Right atrium auricular region (tissue), 2 donors: ENCODE data around the gene PHLDB3. TPM values are rescaled to one million over a fixed set of nuclear protein-coding genes. Genes with fewer than 3 reads are reported as not detected.

Source experiments
- DNase-seq: peaks from one replicate; pipeline ENCODE4 v3.0.0-alpha.2; 2019; ENCODE audit warnings: low spot score
- H3K27ac ChIP-seq, 2 donors: fragments of 200-600 bp; sonication (generic); 1 replicate in 1 of 2; 2 replicates in 1 of 2; pipeline ENCODE4 v1.5.1; 2016 to 2019
- H3K27me3 ChIP-seq, 2 donors: fragments of 200-600 bp; sonication (generic); one replicate each; pipeline versions ENCODE4 v1.5.1 to v1.6.0; 2017 to 2019
- H3K36me3 ChIP-seq: fragments of 200-600 bp; sonication (generic); one replicate; pipeline ENCODE4 v1.5.1; 2016
- H3K4me1 ChIP-seq, 2 donors: fragments of 200-600 bp; sonication (generic); one replicate each; pipeline versions ENCODE4 v1.5.1 to v1.6.0; 2017 to 2019
- H3K4me3 ChIP-seq, 2 donors: fragments of 200-600 bp; sonication (generic); 1 replicate in 1 of 2; 2 replicates in 1 of 2; pipeline ENCODE4 v1.5.1; 2017 to 2019; ENCODE audit warnings: mild to moderate bottlenecking in 1 of 2, moderate library complexity in 1 of 2
- H3K9me3 ChIP-seq, 2 donors: fragments of 200-600 bp; sonication (generic); one replicate each; pipeline ENCODE4 v1.5.1; 2019
- total RNA-seq, 2 donors: library from RNA; depleted of rRNA; stranded (reverse); fragments of >200 nt; gene quantifications; one replicate each; pipeline ENCODE4 v1.1.0, GENCODE V29; 2016
- TF ChIP-seq, protein P1 (sequence below), 2 donors: fragments of 200-600 bp; sonication (generic); IDR thresholded peaks; one replicate each; pipeline ENCODE4 v1.5.1; 2019; ENCODE audit warnings: antibody characterized with exemption in 2 of 2

PHLDB3 gene
- total RNA-seq, 2 donors from 2014 or later: 3.6 to 7.7 TPM

DNA sequence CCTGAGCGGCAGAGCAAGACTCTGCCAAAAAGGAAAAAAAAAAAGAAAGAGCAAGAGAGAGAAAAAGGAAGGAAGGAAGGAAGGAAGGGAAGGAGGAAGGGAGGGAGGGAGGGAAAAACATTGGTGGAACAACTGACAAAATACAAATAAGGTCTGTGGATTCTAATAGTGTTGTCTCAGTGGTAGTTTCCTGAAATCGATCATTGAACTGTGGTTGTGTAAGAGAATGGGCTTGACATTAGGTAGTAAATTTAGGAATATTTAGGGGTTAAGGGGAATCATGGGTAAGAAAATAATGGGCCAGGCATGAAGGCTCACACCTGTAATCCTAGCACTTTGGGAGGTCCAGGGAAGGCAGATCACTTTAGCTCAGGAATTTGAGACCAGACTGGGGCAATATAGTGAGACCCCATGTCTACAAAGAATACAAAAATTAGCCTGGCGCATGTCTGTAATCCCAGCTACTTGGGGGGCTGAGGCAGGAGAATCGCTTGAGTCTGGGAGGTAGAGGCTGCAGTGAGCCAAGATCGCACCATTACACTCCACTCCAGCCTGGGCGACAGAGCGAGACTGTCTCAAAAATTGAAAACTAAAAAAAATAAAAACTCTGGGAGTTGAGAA, 14.5 kb downstream of the PHLDB3 start:
- Histone ChIP-seq H3K9me3 (no peaks in the 10 kb centered on the region), H3K4me3 (no peak overlapping the region), H3K4me1 (no peaks in the 10 kb centered on the region), H3K27ac (no peak overlapping the region), H3K27me3 (no peaks in the 10 kb centered on the region), H3K36me3 (peaks cover 6% of the 10 kb centered on the region)
- TF ChIP-seq, protein P1, sequence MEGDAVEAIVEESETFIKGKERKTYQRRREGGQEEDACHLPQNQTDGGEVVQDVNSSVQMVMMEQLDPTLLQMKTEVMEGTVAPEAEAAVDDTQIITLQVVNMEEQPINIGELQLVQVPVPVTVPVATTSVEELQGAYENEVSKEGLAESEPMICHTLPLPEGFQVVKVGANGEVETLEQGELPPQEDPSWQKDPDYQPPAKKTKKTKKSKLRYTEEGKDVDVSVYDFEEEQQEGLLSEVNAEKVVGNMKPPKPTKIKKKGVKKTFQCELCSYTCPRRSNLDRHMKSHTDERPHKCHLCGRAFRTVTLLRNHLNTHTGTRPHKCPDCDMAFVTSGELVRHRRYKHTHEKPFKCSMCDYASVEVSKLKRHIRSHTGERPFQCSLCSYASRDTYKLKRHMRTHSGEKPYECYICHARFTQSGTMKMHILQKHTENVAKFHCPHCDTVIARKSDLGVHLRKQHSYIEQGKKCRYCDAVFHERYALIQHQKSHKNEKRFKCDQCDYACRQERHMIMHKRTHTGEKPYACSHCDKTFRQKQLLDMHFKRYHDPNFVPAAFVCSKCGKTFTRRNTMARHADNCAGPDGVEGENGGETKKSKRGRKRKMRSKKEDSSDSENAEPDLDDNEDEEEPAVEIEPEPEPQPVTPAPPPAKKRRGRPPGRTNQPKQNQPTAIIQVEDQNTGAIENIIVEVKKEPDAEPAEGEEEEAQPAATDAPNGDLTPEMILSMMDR (IDR thresholded peaks at IDR 0.05): no peak
- DNase-seq: no peak

DNA sequence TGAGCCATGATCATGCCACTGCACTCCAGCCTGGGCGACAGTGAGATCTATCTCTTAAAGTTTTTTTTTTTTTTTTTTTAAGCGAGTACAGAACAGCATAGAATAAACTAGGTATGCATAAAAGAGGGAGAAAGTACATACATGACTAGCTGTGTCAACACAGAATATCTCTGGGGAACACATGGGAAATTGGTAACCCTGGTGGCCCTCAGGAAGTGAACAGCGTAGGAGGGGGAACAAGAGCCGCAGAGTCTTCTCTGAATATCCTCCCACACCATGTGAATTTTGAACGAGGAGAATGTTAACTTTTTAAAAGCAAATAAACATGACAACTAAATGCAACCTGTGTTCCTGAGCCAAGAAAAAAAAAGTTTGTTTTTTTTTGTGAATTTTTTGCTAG, 15.2 kb downstream of the PHLDB3 start:
- Histone ChIP-seq H3K27ac (no peak overlapping the region), H3K36me3 (peaks cover 3% of the 10 kb centered on the region), H3K4me1 (no peaks in the 10 kb centered on the region), H3K27me3 (no peaks in the 10 kb centered on the region), H3K4me3 (no peak overlapping the region), H3K9me3 (no peaks in the 10 kb centered on the region)
- no peak for DNase-seq
- TF ChIP-seq, protein P1 (IDR thresholded peaks at IDR 0.05): no peak

DNA sequence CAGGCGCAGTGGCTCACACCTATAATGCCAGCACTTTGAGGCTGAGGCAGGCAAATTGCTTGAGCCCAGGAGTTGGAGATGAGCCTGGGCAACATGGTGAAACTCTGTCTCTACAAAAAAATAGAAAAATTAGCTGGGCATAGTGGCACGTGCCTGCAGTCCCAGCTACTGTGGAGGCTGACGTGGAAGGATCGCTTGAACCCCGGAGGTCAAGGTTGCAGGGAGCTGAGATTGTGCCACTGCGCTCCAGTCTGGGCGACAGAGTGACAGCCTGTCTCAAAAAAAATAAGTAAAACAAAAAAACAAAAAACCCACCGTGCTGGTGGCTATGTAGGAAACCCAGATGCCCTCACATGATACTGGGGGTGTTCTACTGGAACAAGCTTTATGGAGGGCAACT, 16.4 kb downstream of the PHLDB3 start:
- Histone ChIP-seq H3K4me3 (no peak overlapping the region), H3K27ac (no peak overlapping the region), H3K36me3 (no peaks in the 10 kb centered on the region), H3K27me3 (no peaks in the 10 kb centered on the region), H3K9me3 (no peaks in the 10 kb centered on the region), H3K4me1 (no peaks in the 10 kb centered on the region)
- TF ChIP-seq, protein P1 (IDR thresholded peaks at IDR 0.05): no peak
- no peak for DNase-seq

DNA sequence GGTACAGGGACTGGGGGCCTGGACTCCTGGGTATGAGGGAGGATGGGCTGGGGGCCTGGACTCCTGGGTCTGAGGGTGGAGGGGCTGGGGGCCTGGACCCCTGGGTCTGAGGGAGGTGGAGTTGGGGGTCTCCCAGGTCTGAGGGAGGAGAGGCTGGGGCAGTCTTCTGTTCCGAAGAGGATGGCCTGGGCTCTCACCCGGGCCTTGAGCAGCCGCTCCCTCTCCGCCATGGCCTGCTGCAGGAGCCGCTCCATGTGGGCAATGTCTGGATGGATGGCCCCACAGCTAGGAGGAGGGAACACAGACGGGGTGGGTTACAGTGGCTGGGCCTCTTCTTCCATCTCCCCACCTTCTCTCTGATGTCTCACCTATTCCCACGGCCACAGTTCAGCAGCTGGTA, 18.1 kb downstream of the PHLDB3 start:
- no peak overlapping the region for H3K27ac ChIP-seq
- H3K9me3 ChIP-seq: no peaks in the 10 kb centered on the region
- TF ChIP-seq, protein P1 (IDR thresholded peaks at IDR 0.05): no peak
- no peaks in the 10 kb centered on the region for H3K36me3 ChIP-seq
- no peaks in the 10 kb centered on the region for H3K4me1 ChIP-seq
- no peak overlapping the region for H3K4me3 ChIP-seq
- DNase-seq: no peak
- H3K27me3 ChIP-seq: no peaks in the 10 kb centered on the region

DNA sequence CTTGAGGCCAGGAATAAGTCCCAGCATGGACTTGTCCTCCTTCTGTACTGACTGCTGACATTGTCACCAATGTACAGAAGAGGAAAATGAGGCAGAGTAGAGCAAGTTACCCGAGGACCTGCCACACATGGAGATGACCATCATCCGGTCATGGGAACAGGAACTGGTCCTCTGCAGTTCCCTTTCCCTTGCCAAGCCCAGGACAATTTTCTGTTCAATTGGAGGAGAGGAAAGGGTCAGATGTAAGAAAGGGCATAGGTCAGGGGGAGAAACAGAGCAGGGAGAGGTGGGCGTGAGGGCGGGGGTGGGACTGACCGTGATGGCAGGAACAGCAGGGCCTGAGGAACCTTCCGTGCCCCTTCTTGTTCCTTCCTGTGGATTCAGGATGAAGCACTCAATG, 18.6 kb downstream of the PHLDB3 start:
- TF ChIP-seq, protein P1 (IDR thresholded peaks at IDR 0.05): no peak
- no peak for DNase-seq
- Histone ChIP-seq H3K27me3 (no peaks in the 10 kb centered on the region), H3K36me3 (no peaks in the 10 kb centered on the region), H3K9me3 (no peaks in the 10 kb centered on the region), H3K27ac (no peak overlapping the region), H3K4me1 (no peaks in the 10 kb centered on the region), H3K4me3 (no peak overlapping the region)

DNA sequence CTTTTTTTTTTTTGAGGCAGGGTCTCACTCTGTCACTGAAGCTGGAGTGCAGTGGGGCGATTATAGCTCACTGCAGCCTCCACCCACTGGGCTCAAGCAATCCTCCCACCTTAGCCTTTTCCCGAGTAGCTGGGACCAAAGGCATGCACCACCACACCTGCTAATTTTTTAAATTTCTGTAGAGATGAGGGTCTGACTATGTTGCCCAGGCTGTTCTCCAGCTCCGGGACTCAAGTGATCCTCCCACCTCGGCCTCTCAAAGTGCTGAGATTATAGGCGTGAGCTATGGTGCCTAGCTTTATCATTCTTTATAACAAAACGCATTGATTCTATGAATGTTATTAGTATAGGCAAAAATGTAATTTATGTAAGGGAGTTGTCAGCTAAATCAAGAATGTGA, 21.3 kb downstream of the PHLDB3 start:
- TF ChIP-seq, protein P1 (IDR thresholded peaks at IDR 0.05): no peak
- no peaks in the 10 kb centered on the region for H3K9me3 ChIP-seq
- no peaks in the 10 kb centered on the region for H3K27me3 ChIP-seq
- no peak overlapping the region for H3K4me3 ChIP-seq
- no peaks in the 10 kb centered on the region for H3K4me1 ChIP-seq
- no peaks in the 10 kb centered on the region for H3K36me3 ChIP-seq
- DNase-seq: no peak
- H3K27ac ChIP-seq: no peak overlapping the region
